GM23338 (cell line): ENCODE data around the gene SOAT1. TPM values are rescaled to one million over a fixed set of nuclear protein-coding genes. Genes with fewer than 3 reads are reported as not detected.

Experiments
- CTCF ChIP-seq, 2 experiments: fragments of 200-600 bp in 1 of 2; sonication (generic) in 1 of 2; conservative IDR thresholded peaks; 2 replicates each; pipeline versions ENCODE4 v1.5.1 to v1.6.1; 2016 to 2017; ENCODE audit warnings: antibody characterized with exemption in 2 of 2, low read depth in 2 of 2, mild to moderate bottlenecking in 2 of 2, moderate library complexity in 1 of 2
- EZH2phosphoT487 ChIP-seq: fragments of 200-600 bp; sonication (generic); IDR thresholded peaks from one replicate; pipeline ENCODE4 v1.8.1; 2018; ENCODE audit warnings: antibody characterized with exemption; ENCODE audit not compliant: unreplicated experiment
- JUNB ChIP-seq: IDR thresholded peaks from one replicate; pipeline ENCODE4 v1.6.1; 2016; ENCODE audit warnings: antibody characterized with exemption; ENCODE audit not compliant: unreplicated experiment
- STAT1 ChIP-seq: IDR thresholded peaks from one replicate; pipeline ENCODE4 v1.6.1; 2016; ENCODE audit warnings: antibody characterized with exemption; ENCODE audit not compliant: unreplicated experiment
- ZNF331 ChIP-seq: fragments of 250-450 bp; sonication (Bioruptor Pico); IDR thresholded peaks from 2 replicates; pipeline ENCODE4 v1.5.0; 2020; ENCODE audit warnings: low read depth, mild to moderate bottlenecking, moderate library complexity
- ZNF462 ChIP-seq: fragments of 250-450 bp; sonication (Bioruptor Pico); IDR thresholded peaks from 2 replicates; pipeline ENCODE4 v1.5.0; 2020; ENCODE audit warnings: mild to moderate bottlenecking, moderate library complexity
- polyA plus RNA-seq: library from polyadenylated mRNA; unstranded; fragments of >200 nt; fragmentation: Nextera tagmentation; extraction: Ambion mirVana; gene quantifications from 2 replicates; pipeline ENCODE4 v1.2.1, GENCODE V29; 2016
- total RNA-seq: library from RNA; depleted of rRNA; stranded (reverse); fragments of >200 nt; shearing (Covaris generic); gene quantifications from 2 replicates; pipeline ENCODE4 v1.2.3, GENCODE V29; 2014
- TF ChIP-seq, protein P1 (sequence below): IDR thresholded peaks from one replicate; pipeline ENCODE4 v1.6.1; 2018; ENCODE audit warnings: antibody characterized with exemption; ENCODE audit not compliant: unreplicated experiment

SOAT1 gene
- total and polyA plus RNA-seq, 2 experiments from 2014 or later = 1.3 to 2.6 TPM

DNA sequence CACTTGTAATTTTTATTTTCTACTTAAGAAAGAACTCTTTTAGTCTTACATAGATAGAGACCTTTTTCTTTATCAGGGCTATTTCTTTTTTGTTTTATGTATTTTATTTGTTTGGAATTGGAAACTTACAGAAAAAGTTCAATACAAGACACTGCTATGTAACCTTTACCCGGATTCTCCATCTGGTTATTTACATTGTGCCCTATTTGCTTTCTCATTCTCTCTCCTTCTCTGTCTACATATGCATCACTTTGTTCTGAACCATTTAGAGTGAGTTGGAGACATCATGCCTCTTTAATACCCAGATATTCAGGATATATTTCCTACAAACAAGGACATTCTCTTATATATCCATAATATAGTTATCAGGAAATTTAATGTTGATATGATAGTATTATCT is 90.4 kb downstream of the SOAT1 start (continued):
- TF ChIP-seq ZNF462 (CRISPR knock-in tag) = no peak
- no peak for TF ChIP-seq EZH2phosphoT487
- no peak for TF ChIP-seq ZNF331 (CRISPR knock-in tag)
- TF ChIP-seq CTCF (conservative IDR thresholded peaks at IDR 0.05; ENCODE audit: low read depth in 2 of 2) = no peak
- TF ChIP-seq, protein P1, sequence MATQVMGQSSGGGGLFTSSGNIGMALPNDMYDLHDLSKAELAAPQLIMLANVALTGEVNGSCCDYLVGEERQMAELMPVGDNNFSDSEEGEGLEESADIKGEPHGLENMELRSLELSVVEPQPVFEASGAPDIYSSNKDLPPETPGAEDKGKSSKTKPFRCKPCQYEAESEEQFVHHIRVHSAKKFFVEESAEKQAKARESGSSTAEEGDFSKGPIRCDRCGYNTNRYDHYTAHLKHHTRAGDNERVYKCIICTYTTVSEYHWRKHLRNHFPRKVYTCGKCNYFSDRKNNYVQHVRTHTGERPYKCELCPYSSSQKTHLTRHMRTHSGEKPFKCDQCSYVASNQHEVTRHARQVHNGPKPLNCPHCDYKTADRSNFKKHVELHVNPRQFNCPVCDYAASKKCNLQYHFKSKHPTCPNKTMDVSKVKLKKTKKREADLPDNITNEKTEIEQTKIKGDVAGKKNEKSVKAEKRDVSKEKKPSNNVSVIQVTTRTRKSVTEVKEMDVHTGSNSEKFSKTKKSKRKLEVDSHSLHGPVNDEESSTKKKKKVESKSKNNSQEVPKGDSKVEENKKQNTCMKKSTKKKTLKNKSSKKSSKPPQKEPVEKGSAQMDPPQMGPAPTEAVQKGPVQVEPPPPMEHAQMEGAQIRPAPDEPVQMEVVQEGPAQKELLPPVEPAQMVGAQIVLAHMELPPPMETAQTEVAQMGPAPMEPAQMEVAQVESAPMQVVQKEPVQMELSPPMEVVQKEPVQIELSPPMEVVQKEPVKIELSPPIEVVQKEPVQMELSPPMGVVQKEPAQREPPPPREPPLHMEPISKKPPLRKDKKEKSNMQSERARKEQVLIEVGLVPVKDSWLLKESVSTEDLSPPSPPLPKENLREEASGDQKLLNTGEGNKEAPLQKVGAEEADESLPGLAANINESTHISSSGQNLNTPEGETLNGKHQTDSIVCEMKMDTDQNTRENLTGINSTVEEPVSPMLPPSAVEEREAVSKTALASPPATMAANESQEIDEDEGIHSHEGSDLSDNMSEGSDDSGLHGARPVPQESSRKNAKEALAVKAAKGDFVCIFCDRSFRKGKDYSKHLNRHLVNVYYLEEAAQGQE = no peak
- TF ChIP-seq STAT1 = no peak
- TF ChIP-seq JUNB = no peak
